T-helper 1 cell treated with Interleukin-12 subunit alpha and Interleukin-12 subunit beta and Interleukin-4 antibody, amounts not matched to agents 30 ng/mL and 1 ng/mL, for 36 hours (primary cell): ENCODE measurements around the gene DYNLT4. TPM values are rescaled to one million over a fixed set of nuclear protein-coding genes. Genes with fewer than 3 reads are reported as not detected.
"Not testable (repeated sequence)": the region's sequence is repeated elsewhere in the genome, so short reads cannot be mapped to it uniquely, and the experiment has no call there.

Experiments used
- intact Hi-C: fragments of 100-400 bp; cut with micrococcal nuclease; formaldehyde crosslinking; loops from one replicate; pipeline ENCODE4 v1.15.1; 2024
- total RNA-seq: library from RNA; stranded (reverse); gene quantifications from 2 replicates; pipeline ENCODE4 v1.2.3, GENCODE V29; 2022

DYNLT4 gene
- total RNA-seq, 1 donor from 2014 or later: 0.49 TPM

- intact Hi-C loops: loop anchor here (1.0 to 5.0 kb wide), 10 partner anchors 11 to 716 kb away; partner anchors contain the start of genes ARMH1, EIF2B3, KIF2C and PLK3
These were observed 31.8 kb downstream of the DYNLT4 start, which contains the start of gene RPS8 for GRCh38 chr1:44775078-44775929. RPS8 (plus strand) TSS chr1:44775540; CDS start chr1:44775597, 57 bp downstream.

- intact Hi-C loops: not testable (repeated sequence)
These were observed 40.7 kb downstream of the DYNLT4 start for GRCh38 chr1:44766421-44766820.

DNA sequence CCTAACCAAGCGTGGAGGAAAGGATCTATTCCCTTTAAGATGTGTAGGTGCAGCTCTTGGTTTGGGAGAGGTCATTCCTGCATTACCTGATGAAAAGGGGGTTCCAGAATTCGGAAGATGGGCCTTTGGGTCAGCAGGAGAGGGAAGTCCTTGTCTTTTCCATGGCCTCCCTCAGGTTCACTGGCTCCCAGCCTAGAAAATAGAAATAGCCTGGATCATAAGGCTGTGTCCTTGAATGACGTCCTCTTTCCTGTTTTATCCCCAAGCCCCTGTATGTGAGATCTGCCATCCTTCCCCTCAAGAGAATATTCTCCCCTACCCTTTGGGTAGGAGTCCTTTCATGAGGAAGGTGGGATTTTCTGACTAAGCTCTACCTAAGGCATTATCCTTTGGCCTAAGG, 46.3 kb downstream of the DYNLT4 start:
- intact Hi-C loops: no loop called here

DNA sequence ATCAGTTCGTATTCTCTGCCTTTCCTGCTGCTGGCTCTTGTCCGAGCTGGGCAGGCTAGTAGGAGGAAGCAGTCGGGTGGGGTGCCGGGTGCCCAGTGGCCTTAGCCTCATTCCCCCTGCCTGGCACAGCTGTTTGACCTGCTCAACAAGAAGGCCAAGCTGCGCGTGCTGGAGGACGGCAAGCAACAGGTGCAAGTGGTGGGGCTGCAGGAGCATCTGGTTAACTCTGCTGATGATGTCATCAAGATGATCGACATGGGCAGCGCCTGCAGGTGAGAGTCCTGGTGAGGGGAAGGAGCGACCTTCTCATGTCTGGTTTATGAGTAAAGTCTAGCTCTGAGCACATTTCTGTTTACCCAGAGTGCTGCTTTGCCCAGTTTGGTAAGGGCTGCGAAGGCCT, 48.1 kb downstream of the DYNLT4 start:
- intact Hi-C loops: no loop called here

GRCh38 chr1:44757420-44757819, 49.7 kb downstream of the DYNLT4 start:
- intact Hi-C loops: no loop called here

Other genes with a start within 250 kb of the DYNLT4 start
- 3.3 and 3.8 TPM in 2 replicates for gene TMEM53, start 132.9 kb downstream of the DYNLT4 start, total RNA-seq
- gene ARMH1, start 132.6 kb downstream of the DYNLT4 start, total RNA-seq: 35.7 and 39.3 TPM in 2 replicates
- gene RNU5D-1, start 76.2 kb downstream of the DYNLT4 start, total RNA-seq: not detected in 2 replicates
- 70.5 and 74.9 TPM in 2 replicates for gene KIF2C, start 67.5 kb downstream of the DYNLT4 start, total RNA-seq
- gene RPS8, start 31.8 kb downstream of the DYNLT4 start, total RNA-seq: 1,696 and 1,713 TPM in 2 replicates
- gene BEST4, start 19.2 kb downstream of the DYNLT4 start, total RNA-seq: 0.32 and 0.49 TPM in 2 replicates
- gene PLK3, start 7.0 kb downstream of the DYNLT4 start, total RNA-seq: 92.2 and 93.2 TPM in 2 replicates
- 11.9 and 15.0 TPM in 2 replicates for gene BTBD19, start 1.2 kb upstream of the DYNLT4 start, total RNA-seq
- gene PTCH2, start 35.9 kb upstream of the DYNLT4 start, total RNA-seq: 0.98 and 1.3 TPM in 2 replicates
- gene EIF2B3, start 179.2 kb upstream of the DYNLT4 start, total RNA-seq: 26.6 and 31.6 TPM in 2 replicates
- gene HECTD3, start 204.0 kb upstream of the DYNLT4 start, total RNA-seq: 44.6 and 45.6 TPM in 2 replicates
- gene UROD, start 204.9 kb upstream of the DYNLT4 start, total RNA-seq: 71.1 and 75.2 TPM in 2 replicates